HepG2 (cell line): ENCODE results near the gene DHRS13. TPM values are rescaled to one million over a fixed set of nuclear protein-coding genes. Genes with fewer than 3 reads are reported as not detected.

ENCODE experiments used
- AHDC1 ChIP-seq: sonication (generic); formaldehyde crosslinking; IDR thresholded peaks from 2 replicates; pipeline ENCODE4 v1.5.1; 2020; ENCODE audit warnings: mild to moderate bottlenecking, missing genetic modification reagents, borderline replicate concordance
- ARNTL ChIP-seq: sonication (generic); formaldehyde crosslinking; IDR thresholded peaks from 2 replicates; pipeline ENCODE4 v1.4.0; 2020; ENCODE audit warnings: mild to moderate bottlenecking, missing genetic modification reagents
- ELF4 ChIP-seq: sonication (generic); formaldehyde crosslinking; IDR thresholded peaks from 2 replicates; pipeline ENCODE4 v1.5.0; 2020; ENCODE audit warnings: missing genetic modification reagents, mild to moderate bottlenecking, moderate library complexity, borderline replicate concordance
- FOXC1 ChIP-seq: sonication (generic); formaldehyde crosslinking; IDR thresholded peaks from 2 replicates; pipeline ENCODE4 v1.8.0; 2022; ENCODE audit warnings: mild to moderate bottlenecking, missing genetic modification reagents, borderline replicate concordance
- HDAC2 ChIP-seq: sonication (generic); formaldehyde crosslinking; IDR thresholded peaks from 2 replicates; pipeline ENCODE4 v1.4.0; 2020; ENCODE audit warnings: missing genetic modification reagents
- KLF12 ChIP-seq: sonication (generic); formaldehyde crosslinking; IDR thresholded peaks from 2 replicates; pipeline ENCODE4 v1.4.0; 2020; ENCODE audit warnings: missing genetic modification reagents, borderline replicate concordance
- MAX ChIP-seq: IDR thresholded peaks from 2 replicates; pipeline ENCODE4 v1.6.1; 2012; ENCODE audit warnings: inconsistent platforms
- MED8 ChIP-seq: sonication (generic); formaldehyde crosslinking; IDR thresholded peaks from 2 replicates; pipeline ENCODE4 v1.8.1; 2023; ENCODE audit warnings: mild to moderate bottlenecking, missing genetic modification reagents; ENCODE audit not compliant: insufficient replicate concordance
- PPARG ChIP-seq: conservative IDR thresholded peaks from 2 replicates; pipeline ENCODE4 v1.6.1; 2016; ENCODE audit warnings: missing biosample characterization, missing genetic modification reagents
- RBM39 ChIP-seq: fragments of 200-400 bp; formaldehyde crosslinking; IDR thresholded peaks from one replicate; pipeline ENCODE4 v1.6.1; 2018; ENCODE audit warnings: antibody characterized with exemption, mild to moderate bottlenecking, low read depth, low read length; ENCODE audit not compliant: poor library complexity, severe bottlenecking
- ZBTB20 ChIP-seq: sonication (generic); formaldehyde crosslinking; IDR thresholded peaks from 2 replicates; pipeline ENCODE4 v1.8.1; 2023; ENCODE audit warnings: missing genetic modification reagents, low read depth, mild to moderate bottlenecking, borderline replicate concordance
- ZFX ChIP-seq: sonication (generic); formaldehyde crosslinking; IDR thresholded peaks from 2 replicates; pipeline ENCODE4 v1.4.0; 2020; ENCODE audit warnings: mild to moderate bottlenecking, low read depth, missing genetic modification reagents, moderate library complexity
- ZNF263 ChIP-seq: sonication (generic); formaldehyde crosslinking; IDR thresholded peaks from 2 replicates; pipeline ENCODE4 v1.4.0; 2020; ENCODE audit warnings: missing genetic modification reagents
- ZNF552 ChIP-seq: sonication (generic); formaldehyde crosslinking; IDR thresholded peaks from 2 replicates; pipeline ENCODE4 v1.9.0; 2022; ENCODE audit warnings: missing genetic modification reagents, mild to moderate bottlenecking, borderline replicate concordance
- ZNF580 ChIP-seq: IDR thresholded peaks from 2 replicates; pipeline ENCODE4 v1.6.1; 2016; ENCODE audit warnings: low read depth, borderline replicate concordance
- ZNF782 ChIP-seq: sonication (generic); formaldehyde crosslinking; IDR thresholded peaks from 2 replicates; pipeline ENCODE4 v1.4.0; 2020; ENCODE audit warnings: missing genetic modification reagents, mild to moderate bottlenecking, borderline replicate concordance
- polyA plus RNA-seq, 8 experiments: library from polyadenylated mRNA; depleted of rRNA in 3 of 8; stranded (reverse) in 7 of 8; unstranded in 1 of 8; fragments of >200 nt; fragmentation: Illumina TruSeq in 4 of 8; extraction: Trizol in 4 of 8; gene quantifications; 2 replicates each; pipeline versions ENCODE4 v1.2.1 to v1.2.3, GENCODE V29; 2011 to 2016; ENCODE audit warnings: low read depth in 4 of 8, missing spikeins in 1 of 8, mixed read lengths in 1 of 8; ENCODE audit not compliant: insufficient read depth in 1 of 8
- total RNA-seq, 5 experiments: library from RNA; depleted of rRNA; stranded (reverse); fragments of >200 nt; fragmentation: Illumina TruSeq; extraction: Trizol; gene quantifications; 2 replicates each; pipeline ENCODE4 v1.2.3, GENCODE V29; 2016; ENCODE audit warnings: low read depth in 1 of 5
- TF ChIP-seq, protein P1 (sequence below): sonication (generic); formaldehyde crosslinking; IDR thresholded peaks from 2 replicates; pipeline ENCODE4 v1.8.1; 2023; ENCODE audit warnings: mild to moderate bottlenecking, missing genetic modification reagents

Gene DHRS13
- total and polyA plus RNA-seq, 2 of the 13 experiments (the other 11 are each of a cell fraction or from before 2014, with no cell fraction given): 11.8 to 12.6 TPM

GRCh38 chr17:28949185-28950016 is 46.5 kb upstream of the DHRS13 start (continued):
- TF ChIP-seq PPARG (no peak), ZFX (peak; percentile 24; the same call in 1 of the 2 replicates), ZBTB20 (CRISPR knock-in tag) (no peak), ZNF782 (0 out of 2 replicates have a peak, but pooled peaks have one; percentile 5), RBM39 (no peak), FOXC1 (CRISPR knock-in tag) (peak; percentile 58; the same call in 1 of the 2 replicates), ZNF552 (CRISPR knock-in tag) (no peak), MAX (no peak), ARNTL (CRISPR knock-in tag) (no peak), AHDC1 (no peak), ELF4 (CRISPR knock-in tag) (no peak; the same call in 1 of the 2 replicates), HDAC2 (CRISPR knock-in tag) (no peak), KLF12 (CRISPR knock-in tag) (no peak), ZNF263 (peak; percentile 98), MED8 (CRISPR knock-in tag) (no peak), ZNF580 (CRISPR knock-in tag) (no peak)
- TF ChIP-seq, protein P1, sequence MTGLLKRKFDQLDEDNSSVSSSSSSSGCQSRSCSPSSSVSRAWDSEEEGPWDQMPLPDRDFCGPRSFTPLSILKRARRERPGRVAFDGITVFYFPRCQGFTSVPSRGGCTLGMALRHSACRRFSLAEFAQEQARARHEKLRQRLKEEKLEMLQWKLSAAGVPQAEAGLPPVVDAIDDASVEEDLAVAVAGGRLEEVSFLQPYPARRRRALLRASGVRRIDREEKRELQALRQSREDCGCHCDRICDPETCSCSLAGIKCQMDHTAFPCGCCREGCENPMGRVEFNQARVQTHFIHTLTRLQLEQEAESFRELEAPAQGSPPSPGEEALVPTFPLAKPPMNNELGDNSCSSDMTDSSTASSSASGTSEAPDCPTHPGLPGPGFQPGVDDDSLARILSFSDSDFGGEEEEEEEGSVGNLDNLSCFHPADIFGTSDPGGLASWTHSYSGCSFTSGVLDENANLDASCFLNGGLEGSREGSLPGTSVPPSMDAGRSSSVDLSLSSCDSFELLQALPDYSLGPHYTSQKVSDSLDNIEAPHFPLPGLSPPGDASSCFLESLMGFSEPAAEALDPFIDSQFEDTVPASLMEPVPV: 0 out of 2 replicates have a peak, but pooled peaks have one; percentile 29
- TF ChIP-seq, all 625 proteins: peak for 68
